ENCODE data around the gene PLD1. TPM values are rescaled to one million over a fixed set of nuclear protein-coding genes. Genes with fewer than 3 reads are reported as not detected.
"Not testable (repeated sequence)": the region's sequence is repeated elsewhere in the genome, so short reads cannot be mapped to it uniquely, and the experiment has no call there.

Gene PLD1
- total RNA-seq, 1 donor, result 19.4 TPM

GRCh38 chr3:171817074-171817800 lies 7.0 kb upstream of the PLD1 start:
- H3K4me3 ChIP-seq (ENCODE audit: low read depth, low read length), result no peak overlapping the region
- TF ChIP-seq, protein P1, sequence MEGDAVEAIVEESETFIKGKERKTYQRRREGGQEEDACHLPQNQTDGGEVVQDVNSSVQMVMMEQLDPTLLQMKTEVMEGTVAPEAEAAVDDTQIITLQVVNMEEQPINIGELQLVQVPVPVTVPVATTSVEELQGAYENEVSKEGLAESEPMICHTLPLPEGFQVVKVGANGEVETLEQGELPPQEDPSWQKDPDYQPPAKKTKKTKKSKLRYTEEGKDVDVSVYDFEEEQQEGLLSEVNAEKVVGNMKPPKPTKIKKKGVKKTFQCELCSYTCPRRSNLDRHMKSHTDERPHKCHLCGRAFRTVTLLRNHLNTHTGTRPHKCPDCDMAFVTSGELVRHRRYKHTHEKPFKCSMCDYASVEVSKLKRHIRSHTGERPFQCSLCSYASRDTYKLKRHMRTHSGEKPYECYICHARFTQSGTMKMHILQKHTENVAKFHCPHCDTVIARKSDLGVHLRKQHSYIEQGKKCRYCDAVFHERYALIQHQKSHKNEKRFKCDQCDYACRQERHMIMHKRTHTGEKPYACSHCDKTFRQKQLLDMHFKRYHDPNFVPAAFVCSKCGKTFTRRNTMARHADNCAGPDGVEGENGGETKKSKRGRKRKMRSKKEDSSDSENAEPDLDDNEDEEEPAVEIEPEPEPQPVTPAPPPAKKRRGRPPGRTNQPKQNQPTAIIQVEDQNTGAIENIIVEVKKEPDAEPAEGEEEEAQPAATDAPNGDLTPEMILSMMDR (IDR thresholded peaks at IDR 0.05; ENCODE audit: insufficient read depth, low read depth, low read length), result no peak
- peak; percentile 79 for DNase-seq (ENCODE audit: low read depth)

GRCh38 chr3:171815973-171816595 lies 5.8 kb upstream of the PLD1 start:
- DNase-seq (ENCODE audit: low read depth), result peak; percentile 78
- TF ChIP-seq, protein P1 (IDR thresholded peaks at IDR 0.05; ENCODE audit: insufficient read depth, low read depth, low read length), result no peak
- H3K4me3 ChIP-seq (ENCODE audit: low read depth, low read length), result no peak overlapping the region

- not testable (repeated sequence) for H3K4me3 ChIP-seq (ENCODE audit: low read depth, low read length); DNase-seq (ENCODE audit: low read depth)
Observed at GRCh38 chr3:171814662-171815061, 4.4 kb upstream of the PLD1 start.

DNA sequence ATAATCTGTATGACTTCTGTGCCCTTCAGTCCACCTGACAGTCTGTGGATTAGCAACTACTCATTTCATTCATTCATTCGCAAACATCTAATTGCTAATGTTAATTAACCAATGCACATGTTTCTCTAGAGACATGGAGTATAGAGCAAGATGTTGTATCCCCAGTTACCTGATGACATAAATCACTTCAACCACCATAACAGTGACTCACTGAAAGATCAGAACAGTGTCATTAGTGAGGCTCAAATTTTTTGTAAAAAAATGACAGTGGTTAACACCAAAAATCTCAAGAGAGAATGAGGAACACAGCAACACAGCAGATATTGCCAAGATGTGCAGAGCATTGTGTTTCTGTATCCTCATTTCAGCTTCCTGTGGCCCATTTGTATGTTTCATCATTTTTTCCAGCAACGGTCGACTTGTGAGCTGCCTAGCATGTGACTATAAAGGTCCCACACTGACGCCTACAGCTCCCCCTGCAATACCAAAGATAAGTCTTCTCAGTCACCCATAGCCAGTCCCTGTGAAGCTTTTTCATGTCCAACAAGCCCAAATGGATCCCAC lies 3.7 kb upstream of the PLD1 start:
- H3K4me3 ChIP-seq (ENCODE audit: low read depth, low read length), result no peak overlapping the region
- peak; percentile 50 for DNase-seq (ENCODE audit: low read depth)
- TF ChIP-seq, protein P1 (IDR thresholded peaks at IDR 0.05; ENCODE audit: insufficient read depth, low read depth, low read length), result no peak

DNA sequence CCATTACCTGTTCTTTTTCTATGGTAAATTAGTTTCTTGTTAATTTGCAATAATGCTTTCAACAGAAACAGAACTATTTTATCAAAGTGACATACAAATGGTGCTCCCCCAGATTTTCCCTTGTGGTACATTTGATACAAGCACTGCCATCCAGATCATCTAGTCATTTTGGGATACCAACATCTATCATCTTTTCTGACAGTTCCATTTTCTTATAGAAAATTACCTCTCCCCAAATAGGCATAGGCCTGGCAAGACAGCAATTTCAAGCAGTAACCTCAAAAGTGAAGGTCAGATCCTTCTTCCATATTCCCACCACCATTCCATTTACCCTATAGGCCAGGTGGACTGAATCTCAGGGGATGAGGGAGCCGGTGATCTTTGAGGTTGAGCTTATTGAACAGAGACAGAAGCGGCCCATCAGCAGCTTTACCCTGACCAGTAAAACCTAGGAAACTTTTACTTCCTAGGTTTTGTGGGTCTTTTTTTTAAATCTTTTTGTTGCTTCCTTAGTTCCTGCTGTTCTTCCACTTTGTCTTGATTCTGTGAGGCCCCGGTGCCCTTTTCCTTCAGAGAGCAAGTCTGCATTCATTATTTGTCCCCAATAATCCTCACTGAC lies 3.1 kb upstream of the PLD1 start:
- TF ChIP-seq, protein P1 (IDR thresholded peaks at IDR 0.05; ENCODE audit: insufficient read depth, low read depth, low read length), result no peak
- no peak for DNase-seq (ENCODE audit: low read depth)
- no peak overlapping the region for H3K4me3 ChIP-seq (ENCODE audit: low read depth, low read length)

GRCh38 chr3:171812811-171813210 lies 2.5 kb upstream of the PLD1 start:
- peak; percentile 49 for DNase-seq (ENCODE audit: low read depth)
- TF ChIP-seq, protein P1 (IDR thresholded peaks at IDR 0.05; ENCODE audit: insufficient read depth, low read depth, low read length), result no peak
- no peak overlapping the region for H3K4me3 ChIP-seq (ENCODE audit: low read depth, low read length)

DNA sequence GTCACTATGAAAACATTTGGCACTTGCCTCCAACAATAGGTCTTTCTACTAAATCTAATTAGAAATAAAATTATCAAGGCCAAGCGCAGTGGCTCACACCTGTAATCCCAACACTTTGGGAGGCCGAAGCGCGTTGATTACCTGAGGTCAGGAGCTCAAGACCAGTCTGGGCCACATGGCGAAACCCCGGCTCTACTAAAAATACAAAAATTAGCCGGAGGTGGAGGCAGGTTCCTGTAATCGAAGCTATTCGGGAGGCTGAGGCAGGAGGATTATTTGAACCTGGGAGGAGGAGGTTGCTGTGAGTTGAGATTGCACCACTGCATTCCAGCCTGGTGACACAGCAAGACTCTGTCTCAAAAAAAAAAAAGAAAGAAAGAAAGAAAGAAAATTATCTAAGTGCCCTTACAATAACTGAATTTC lies 1.6 kb upstream of the PLD1 start:
- TF ChIP-seq, protein P1 (IDR thresholded peaks at IDR 0.05; ENCODE audit: insufficient read depth, low read depth, low read length), result no peak
- peak; percentile 81 for DNase-seq (ENCODE audit: low read depth)
- no peak overlapping the region for H3K4me3 ChIP-seq (ENCODE audit: low read depth, low read length)
